Suprapubic skin (tissue), 3 donors: ENCODE results near the gene MRPL54.

ENCODE experiments used
- CTCF ChIP-seq, 2 donors: fragments of 200-600 bp in 1 of 2; fragments of 450-650 bp in 1 of 2; sonication (generic) in 1 of 2; IDR thresholded peaks; one replicate each; pipeline ENCODE4 v1.5.1; 2016 to 2019; ENCODE audit warnings: antibody characterized with exemption in 2 of 2, mild to moderate bottlenecking in 1 of 2, moderate library complexity in 1 of 2
- EP300 ChIP-seq: sonication (generic); formaldehyde crosslinking; IDR thresholded peaks from one replicate; pipeline ENCODE4 v1.6.1; 2017; ENCODE audit warnings: antibody characterized with exemption

DNA sequence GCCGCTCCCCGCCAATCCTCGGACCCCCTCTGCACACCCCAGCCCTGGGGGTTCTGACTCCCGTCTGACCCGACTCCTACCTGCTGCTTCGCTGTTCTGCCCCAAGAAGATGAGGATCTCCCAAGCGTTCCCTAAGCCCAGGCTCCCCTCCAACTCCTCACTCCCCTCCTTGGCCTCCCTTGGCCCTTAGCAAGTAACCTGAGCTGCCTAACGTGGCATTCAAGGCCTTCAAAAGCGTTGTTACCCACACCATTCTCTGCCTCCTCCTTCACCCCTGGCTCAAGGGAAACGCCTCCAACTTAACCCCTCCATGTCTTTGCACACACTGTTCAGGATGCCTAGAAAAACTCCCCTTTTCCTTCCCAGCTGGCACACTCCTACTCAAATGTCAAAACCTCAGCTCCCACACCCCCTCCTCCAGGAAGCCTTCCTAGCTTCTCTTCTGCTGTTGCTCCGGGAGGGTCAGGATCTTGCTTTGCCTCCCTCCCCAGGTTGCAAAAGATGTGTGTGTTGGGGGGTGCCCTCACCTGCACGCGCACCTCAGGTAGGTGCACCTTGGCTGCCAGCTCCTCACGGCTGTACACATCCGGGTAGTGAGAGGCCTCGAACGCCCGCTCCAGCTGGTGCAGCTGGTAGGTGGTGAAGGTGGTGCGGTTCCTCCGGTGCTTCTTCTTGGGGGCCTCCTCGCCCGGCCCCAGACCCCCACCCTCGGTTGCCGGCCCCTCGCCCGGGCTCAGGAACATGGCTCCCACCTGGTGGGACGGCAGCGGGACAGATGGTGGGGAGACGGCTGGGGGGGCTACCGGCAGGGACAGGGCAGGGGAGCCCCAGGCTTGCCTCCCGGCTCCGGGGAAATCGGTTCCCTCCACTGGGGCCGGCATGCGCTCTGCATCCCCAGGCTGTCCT is 8.8 kb downstream of the MRPL54 start:
- TF ChIP-seq EP300 (no peak), CTCF (IDR thresholded peaks at IDR 0.05) (no peak)
